HepG2 (cell line): ENCODE measurements around the gene CHKB. TPM values are rescaled to one million over a fixed set of nuclear protein-coding genes. Genes with fewer than 3 reads are reported as not detected.

Experiments used
- ARHGAP35 ChIP-seq: sonication (generic); formaldehyde crosslinking; IDR thresholded peaks from 2 replicates; pipeline ENCODE4 v1.9.0; 2022; ENCODE audit warnings: mild to moderate bottlenecking, inconsistent platforms, moderate library complexity, missing genetic modification reagents, borderline replicate concordance
- BRF2 ChIP-seq: sonication (generic); formaldehyde crosslinking; IDR thresholded peaks from 2 replicates; pipeline ENCODE4 v1.8.1; 2022; ENCODE audit warnings: mild to moderate bottlenecking, missing genetic modification reagents
- CAMTA2 ChIP-seq: sonication (generic); formaldehyde crosslinking; IDR thresholded peaks from 2 replicates; pipeline ENCODE4 v1.4.0; 2020; ENCODE audit warnings: mild to moderate bottlenecking, missing genetic modification reagents, borderline replicate concordance
- CCDC6 ChIP-seq: sonication (generic); formaldehyde crosslinking; IDR thresholded peaks from 2 replicates; pipeline ENCODE4 v1.8.1; 2022; ENCODE audit warnings: mild to moderate bottlenecking, missing genetic modification reagents, moderate library complexity
- CHD2 ChIP-seq: IDR thresholded peaks from 2 replicates; pipeline ENCODE4 v1.6.1; 2011; ENCODE audit warnings: low read depth, low read length, improper control_type of control experiment
- EEA1 ChIP-seq: sonication (generic); formaldehyde crosslinking; IDR thresholded peaks from 2 replicates; pipeline ENCODE4 v1.5.1; 2020; ENCODE audit warnings: mild to moderate bottlenecking, missing genetic modification reagents, borderline replicate concordance
- ELF3 ChIP-seq: IDR thresholded peaks from 2 replicates; pipeline ENCODE4 v1.6.1; 2016; ENCODE audit warnings: missing genetic modification reagents, missing compliant biosample characterization
- ETS1 ChIP-seq: sonication (generic); formaldehyde crosslinking; IDR thresholded peaks from 2 replicates; pipeline ENCODE4 v1.4.0; 2020; ENCODE audit warnings: missing genetic modification reagents
- ETV6 ChIP-seq: sonication (generic); formaldehyde crosslinking; conservative IDR thresholded peaks from 2 replicates; pipeline ENCODE4 v1.4.0; 2020; ENCODE audit warnings: missing genetic modification reagents
- FOXK1 ChIP-seq: sonication (generic); formaldehyde crosslinking; IDR thresholded peaks from 2 replicates; pipeline ENCODE4 v1.4.0; 2020; ENCODE audit warnings: low read depth, missing genetic modification reagents, borderline replicate concordance
- HMGA1 ChIP-seq: sonication (generic); formaldehyde crosslinking; conservative IDR thresholded peaks from 2 replicates; pipeline ENCODE4 v1.4.0; 2020; ENCODE audit warnings: missing genetic modification reagents
- HOXA5 ChIP-seq: sonication (generic); formaldehyde crosslinking; IDR thresholded peaks from 2 replicates; pipeline ENCODE4 v1.4.0; 2020; ENCODE audit warnings: missing genetic modification reagents
- ISX ChIP-seq: sonication (generic); formaldehyde crosslinking; conservative IDR thresholded peaks from 2 replicates; pipeline ENCODE4 v1.5.0; 2020; ENCODE audit warnings: missing genetic modification reagents
- NFKB2 ChIP-seq: sonication (generic); formaldehyde crosslinking; IDR thresholded peaks from 2 replicates; pipeline ENCODE4 v1.4.0; 2020; ENCODE audit warnings: missing genetic modification reagents, borderline replicate concordance
- NFYB ChIP-seq: sonication (generic); formaldehyde crosslinking; IDR thresholded peaks from 2 replicates; pipeline ENCODE4 v1.4.0; 2020; ENCODE audit warnings: missing genetic modification reagents
- NR1H2 ChIP-seq: sonication (generic); formaldehyde crosslinking; IDR thresholded peaks from 2 replicates; pipeline ENCODE4 v1.8.1; 2022; ENCODE audit warnings: low read depth, missing genetic modification reagents, borderline replicate concordance
- RBAK ChIP-seq: sonication (generic); formaldehyde crosslinking; IDR thresholded peaks from 2 replicates; pipeline ENCODE4 v1.5.1; 2020; ENCODE audit warnings: mild to moderate bottlenecking, missing genetic modification reagents
- RBFOX2 ChIP-seq: fragments of 200-400 bp; formaldehyde crosslinking; IDR thresholded peaks from 2 replicates; pipeline ENCODE4 v1.6.1; 2017; ENCODE audit warnings: low read depth, mild to moderate bottlenecking, low read length
- SRSF1 ChIP-seq: fragments of 200-400 bp; formaldehyde crosslinking; optimal IDR thresholded peaks from 2 replicates; pipeline ENCODE3; 2017; ENCODE audit warnings: mild to moderate bottlenecking, low read depth, low read length, moderate library complexity
- TFE3 ChIP-seq: IDR thresholded peaks from 2 replicates; pipeline ENCODE4 v1.6.1; 2016
- ZFP90 ChIP-seq: sonication (generic); formaldehyde crosslinking; IDR thresholded peaks from 2 replicates; pipeline ENCODE4 v1.8.0; 2022; ENCODE audit warnings: missing genetic modification reagents, mild to moderate bottlenecking, inconsistent platforms, borderline replicate concordance
- ZGPAT ChIP-seq: IDR thresholded peaks from 2 replicates; pipeline ENCODE4 v1.6.1; 2016; ENCODE audit warnings: mild to moderate bottlenecking
- ZKSCAN8 ChIP-seq: IDR thresholded peaks from 2 replicates; pipeline ENCODE4 v1.6.1; 2016; ENCODE audit warnings: borderline replicate concordance, missing genetic modification reagents, missing compliant biosample characterization
- ZNF564 ChIP-seq: sonication (generic); formaldehyde crosslinking; IDR thresholded peaks from 2 replicates; pipeline ENCODE4 v1.8.1; 2023; ENCODE audit warnings: mild to moderate bottlenecking, missing genetic modification reagents
- ZNF629 ChIP-seq: sonication (generic); formaldehyde crosslinking; conservative IDR thresholded peaks from 2 replicates; pipeline ENCODE4 v1.5.0; 2020; ENCODE audit warnings: missing genetic modification reagents
- ZNF773 ChIP-seq: sonication (generic); formaldehyde crosslinking; IDR thresholded peaks from 2 replicates; pipeline ENCODE4 v1.4.0; 2020; ENCODE audit warnings: missing genetic modification reagents, borderline replicate concordance
- ZNF850 ChIP-seq: sonication (generic); formaldehyde crosslinking; conservative IDR thresholded peaks from 2 replicates; pipeline ENCODE4 v1.9.0; 2021; ENCODE audit warnings: mild to moderate bottlenecking, missing genetic modification reagents
- polyA plus RNA-seq, 8 experiments: library from polyadenylated mRNA; depleted of rRNA in 3 of 8; stranded (reverse) in 7 of 8; unstranded in 1 of 8; fragments of >200 nt; fragmentation: Illumina TruSeq in 4 of 8; extraction: Trizol in 4 of 8; gene quantifications; 2 replicates each; pipeline versions ENCODE4 v1.2.1 to v1.2.3, GENCODE V29; 2011 to 2016; ENCODE audit warnings: low read depth in 4 of 8, missing spikeins in 1 of 8, mixed read lengths in 1 of 8; ENCODE audit not compliant: insufficient read depth in 1 of 8
- total RNA-seq, 5 experiments: library from RNA; depleted of rRNA; stranded (reverse); fragments of >200 nt; fragmentation: Illumina TruSeq; extraction: Trizol; gene quantifications; 2 replicates each; pipeline ENCODE4 v1.2.3, GENCODE V29; 2016; ENCODE audit warnings: low read depth in 1 of 5

CHKB gene
- total and polyA plus RNA-seq, 2 of the 13 experiments (the other 11 are each of a cell fraction or from before 2014, with no cell fraction given), result 24.5 to 42.7 TPM

GRCh38 chr22:50599816-50600455 lies 17.3 kb upstream of the CHKB start (continued):
- TF ChIP-seq ZNF850 (CRISPR knock-in tag) (peak; percentile 89), NFKB2 (CRISPR knock-in tag) (peak; percentile 100), ETV6 (CRISPR knock-in tag) (peak; percentile 99), ELF3 (CRISPR knock-in tag) (peak; percentile 91), RBAK (CRISPR knock-in tag) (peak; percentile 85), CCDC6 (CRISPR knock-in tag) (peak; percentile 97), NR1H2 (CRISPR knock-in tag) (peak; percentile 98), HMGA1 (no peak), RBFOX2 (no peak), SRSF1 (no peak), FOXK1 (peak; percentile 97; the same call in 1 of the 2 replicates), ETS1 (peak; percentile 99), ZFP90 (peak; percentile 99), TFE3 (peak; percentile 97), ZNF564 (peak; percentile 98), CHD2 (no peak), NFYB (peak; percentile 58), BRF2 (CRISPR knock-in tag) (peak; percentile 90; the same call in 1 of the 2 replicates), ARHGAP35 (peak; percentile 99), HOXA5 (CRISPR knock-in tag) (peak; percentile 99), ZNF773 (CRISPR knock-in tag) (peak; percentile 100), ZNF629 (CRISPR knock-in tag) (peak; percentile 67), CAMTA2 (CRISPR knock-in tag) (peak; percentile 96; the same call in 1 of the 2 replicates), ZKSCAN8 (CRISPR knock-in tag) (peak; percentile 76; the same call in 1 of the 2 replicates), ZGPAT (CRISPR knock-in tag) (peak; percentile 89; the same call in 1 of the 2 replicates), EEA1 (CRISPR knock-in tag) (peak; percentile 99), ISX (CRISPR knock-in tag) (peak; percentile 99)
